Measurements from ENCODE around the gene CAMLG. TPM values are rescaled to one million over a fixed set of nuclear protein-coding genes. Genes with fewer than 3 reads are reported as not detected.

CAMLG gene
- polyA plus RNA-seq, 1 of the 3 experiments (the other 2 are of a cell fraction), result 16.9 TPM

DNA sequence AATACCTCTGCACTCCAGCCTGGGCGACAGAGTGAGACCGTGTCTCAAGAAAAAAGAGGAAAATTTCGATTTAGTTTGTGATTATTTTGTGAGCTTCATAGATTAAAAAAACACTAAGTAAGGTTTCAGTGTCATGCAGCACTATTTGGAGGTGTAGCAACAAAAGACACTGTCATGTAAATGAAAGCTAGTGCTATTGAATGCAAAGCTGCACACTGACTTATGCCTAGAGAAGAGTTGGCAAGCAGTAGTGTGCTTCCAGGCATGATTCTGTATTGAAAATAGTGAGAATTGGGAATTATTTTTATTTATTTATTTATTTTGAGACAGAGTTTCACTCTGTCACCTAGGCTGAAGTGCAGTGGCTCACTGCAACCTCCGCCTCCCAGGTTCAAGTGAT, 54.8 kb downstream of the CAMLG start:
- no peak overlapping the region for H2AFZ ChIP-seq (ENCODE audit: low read depth)
- H3K79me2 ChIP-seq (ENCODE audit: insufficient read depth), result peaks cover 6% of the 10 kb centered on the region; the same call in 1 of the 2 replicates
- WGBS (ENCODE audit: low lambda C conversion rate), result 85% methylated on average over 4 of the region's 4 CpGs
- no peak overlapping the region for H3K9ac ChIP-seq
- H4K20me1 ChIP-seq (ENCODE audit: insufficient read depth), result no peaks in the 10 kb centered on the region
- ChIA-PET CTCF (interaction anchor here (1.6 kb wide), 1 partner anchor 12 kb away, joined by 3 read pairs; no protein-coding TSS in a partner anchor), POLR2A (no interaction called here)
- no peaks in the 10 kb centered on the region for H3F3A ChIP-seq (replicated peaks; ENCODE audit: insufficient read depth)
- peaks cover 71 to 77% of the 10 kb centered on the region in 2 experiments for H3K36me3 ChIP-seq (replicated peaks in 1 of 2; ENCODE audit: control insufficient read depth in 1 of 2, insufficient read depth in 2 of 2, low read length in 1 of 2)
- no peak overlapping the region for H3K4me3 ChIP-seq (ENCODE audit: low read depth in 2 of 2, low read length in 1 of 2)
- no peaks in the 10 kb centered on the region for H3K9me2 ChIP-seq
- no peaks in the 10 kb centered on the region for H3K9me3 ChIP-seq
- H3K4me2 ChIP-seq, result no peak overlapping the region
- DNase-seq, result no peak
- TF ChIP-seq GABPA (IDR thresholded peaks at IDR 0.05; ENCODE audit: low read depth) (no peak), RXRA (IDR thresholded peaks at IDR 0.05; ENCODE audit: borderline replicate concordance, low read depth) (no peak), NFIC (IDR thresholded peaks at IDR 0.05; ENCODE audit: borderline replicate concordance) (no peak)
- no peak overlapping the region for H3K27ac ChIP-seq (ENCODE audit: low read depth in 2 of 2, low read length in 1 of 2)
- no peaks in the 10 kb centered on the region for H3K27me3 ChIP-seq (ENCODE audit: insufficient read depth)
- no peaks in the 10 kb centered on the region for H3K4me1 ChIP-seq (ENCODE audit: control insufficient read depth in 1 of 2, insufficient read depth in 2 of 2, low read depth in 1 of 2, low read length in 1 of 2)

GRCh38 chr5:134794082-134794481, 55.7 kb downstream of the CAMLG start:
- POLR2A ChIA-PET, result no interaction called here
- TF ChIP-seq FOXM1 (IDR thresholded peaks at IDR 0.05; ENCODE audit: low read depth), result no peak
- TF ChIP-seq IRF3 (IDR thresholded peaks at IDR 0.05; ENCODE audit: low read depth, low read length), result no peak
- no peak for TF ChIP-seq MXI1 (IDR thresholded peaks at IDR 0.05; ENCODE audit: low read depth, low read length)
- no peak for TF ChIP-seq GABPA (IDR thresholded peaks at IDR 0.05; ENCODE audit: low read depth)
- TF ChIP-seq TAF1 (IDR thresholded peaks at IDR 0.05; ENCODE audit: borderline replicate concordance, low read depth, low read length), result no peak
- TF ChIP-seq MEF2A (IDR thresholded peaks at IDR 0.05; ENCODE audit: borderline replicate concordance, low read depth), result no peak
- TF ChIP-seq NFIC (IDR thresholded peaks at IDR 0.05; ENCODE audit: borderline replicate concordance), result no peak
- TF ChIP-seq PBX3 (IDR thresholded peaks at IDR 0.05), result no peak
- TF ChIP-seq, protein P1, sequence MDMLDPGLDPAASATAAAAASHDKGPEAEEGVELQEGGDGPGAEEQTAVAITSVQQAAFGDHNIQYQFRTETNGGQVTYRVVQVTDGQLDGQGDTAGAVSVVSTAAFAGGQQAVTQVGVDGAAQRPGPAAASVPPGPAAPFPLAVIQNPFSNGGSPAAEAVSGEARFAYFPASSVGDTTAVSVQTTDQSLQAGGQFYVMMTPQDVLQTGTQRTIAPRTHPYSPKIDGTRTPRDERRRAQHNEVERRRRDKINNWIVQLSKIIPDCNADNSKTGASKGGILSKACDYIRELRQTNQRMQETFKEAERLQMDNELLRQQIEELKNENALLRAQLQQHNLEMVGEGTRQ (IDR thresholded peaks at IDR 0.05; ENCODE audit: borderline replicate concordance, low read depth, low read length), result no peak
- TF ChIP-seq CTCF (IDR thresholded peaks at IDR 0.05), result no peak
- TF ChIP-seq TEAD4 (IDR thresholded peaks at IDR 0.05; ENCODE audit: borderline replicate concordance, insufficient read depth), result no peak
- no peak for TF ChIP-seq RCOR1 (IDR thresholded peaks at IDR 0.05; ENCODE audit: low read length)
- TF ChIP-seq ELF1 (IDR thresholded peaks at IDR 0.05), result no peak
- TF ChIP-seq TCF12 (IDR thresholded peaks at IDR 0.05), result no peak; the same call in 1 of the 2 replicates
- TF ChIP-seq SMC3 (IDR thresholded peaks at IDR 0.05; ENCODE audit: low read depth, low read length), result no peak
- Histone ChIP-seq H3K4me2 (no peak overlapping the region), H3K36me3 (replicated peaks in 1 of 2; ENCODE audit: control insufficient read depth in 1 of 2, insufficient read depth in 2 of 2, low read length in 1 of 2) (peaks cover 71 to 77% of the 10 kb centered on the region in 2 experiments), H4K20me1 (ENCODE audit: insufficient read depth) (no peaks in the 10 kb centered on the region), H3K9ac (no peak overlapping the region), H3F3A (replicated peaks; ENCODE audit: insufficient read depth) (no peaks in the 10 kb centered on the region), H3K27me3 (ENCODE audit: insufficient read depth) (no peaks in the 10 kb centered on the region), H3K4me1 (ENCODE audit: control insufficient read depth in 1 of 2, insufficient read depth in 2 of 2, low read depth in 1 of 2, low read length in 1 of 2) (no peaks in the 10 kb centered on the region), H3K27ac (ENCODE audit: low read depth in 2 of 2, low read length in 1 of 2) (peak overlapping the region in 1 of 2 experiments; percentile 18; a peak in 1 of 4 replicates), H2AFZ (ENCODE audit: low read depth) (no peak overlapping the region), H3K9me3 (no peaks in the 10 kb centered on the region), H3K79me2 (ENCODE audit: insufficient read depth) (peaks cover 6% of the 10 kb centered on the region; the same call in 1 of the 2 replicates), H3K4me3 (ENCODE audit: low read depth in 2 of 2, low read length in 1 of 2) (no peak overlapping the region), H3K9me2 (no peaks in the 10 kb centered on the region)
- 93% methylated on average over 2 of the region's 2 CpGs for WGBS (ENCODE audit: low lambda C conversion rate)
- CTCF ChIA-PET, result interaction anchor here (1.6 kb wide), 1 partner anchor 13 kb away, joined by 3 read pairs; no protein-coding TSS in a partner anchor
- DNase-seq, result no peak
